ENCODE results near the gene MSL1.

The MSL1 gene

DNA sequence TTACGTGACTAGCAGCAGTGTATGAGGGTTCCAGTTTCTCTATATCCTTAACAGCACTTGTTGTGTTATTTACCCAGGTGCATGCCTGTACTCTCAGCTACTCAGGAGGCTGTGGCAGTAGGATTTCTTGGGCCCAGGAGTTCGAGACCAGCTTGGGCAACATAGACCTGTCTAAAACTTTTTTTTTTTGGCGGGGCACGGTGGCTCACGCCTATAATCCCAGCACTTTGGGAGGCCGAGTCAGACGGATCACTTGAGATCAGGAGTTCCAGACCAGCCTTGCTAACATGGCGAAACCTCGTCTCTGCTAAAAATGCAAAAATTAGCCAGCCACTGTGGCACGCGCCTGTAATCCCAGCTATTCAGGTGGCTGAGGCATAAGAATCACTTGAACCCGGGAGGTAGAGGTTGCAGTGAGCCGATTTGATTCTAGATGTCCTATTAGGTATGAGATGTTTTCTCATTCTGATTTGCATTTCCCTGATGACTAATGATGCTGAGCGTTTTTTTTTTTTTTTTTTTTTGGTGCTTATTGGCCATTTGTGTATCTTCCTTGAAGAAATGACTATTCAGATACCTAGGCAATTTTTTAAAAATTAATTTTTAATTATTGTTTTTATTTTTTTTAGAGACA lies 31.9 kb downstream of the MSL1 start:
- peaks cover 11% of the 10 kb centered on the region; the same call in 1 of the 2 replicates for H3K36me3 ChIP-seq (ENCODE audit: insufficient read depth, low read length)

DNA sequence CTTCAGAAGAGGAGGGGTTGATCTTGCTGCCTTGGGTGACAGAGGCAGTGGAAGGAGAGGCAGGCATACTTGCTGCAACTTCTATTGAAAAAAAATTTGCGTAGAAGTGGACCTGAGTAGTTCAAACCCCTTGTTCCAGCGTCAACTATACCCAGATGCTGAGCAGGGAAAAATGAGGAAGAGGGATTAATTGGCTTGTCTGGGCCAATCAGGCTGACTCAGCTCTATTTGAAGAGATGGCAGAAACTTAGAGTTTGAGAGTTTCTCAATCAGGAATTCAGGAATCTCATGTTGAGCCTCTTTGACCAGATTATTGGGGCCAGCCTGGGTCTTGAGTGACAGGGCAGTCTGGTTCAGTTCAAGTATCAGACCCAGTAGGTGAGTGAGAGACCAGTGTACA lies 36.2 kb downstream of the MSL1 start:
- Histone ChIP-seq H3K9ac (ENCODE audit: low read depth, low read length) (no peak overlapping the region), H3K9me3 (ENCODE audit: control insufficient read depth, insufficient read depth, low read length) (no peaks in the 10 kb centered on the region), H3K4me1 (ENCODE audit: insufficient read depth, low read length) (no peaks in the 10 kb centered on the region), H3K36me3 (ENCODE audit: insufficient read depth, low read length) (no peaks in the 10 kb centered on the region; the same call in 1 of the 2 replicates)

More for the DNA sequence above, 31.9 kb downstream of the MSL1 start:
- Histone ChIP-seq H3K4me1 (ENCODE audit: insufficient read depth, low read length) (no peaks in the 10 kb centered on the region), H3K9me3 (ENCODE audit: control insufficient read depth, insufficient read depth, low read length) (no peaks in the 10 kb centered on the region), H3K9ac (ENCODE audit: low read depth, low read length) (no peak overlapping the region)

DNA sequence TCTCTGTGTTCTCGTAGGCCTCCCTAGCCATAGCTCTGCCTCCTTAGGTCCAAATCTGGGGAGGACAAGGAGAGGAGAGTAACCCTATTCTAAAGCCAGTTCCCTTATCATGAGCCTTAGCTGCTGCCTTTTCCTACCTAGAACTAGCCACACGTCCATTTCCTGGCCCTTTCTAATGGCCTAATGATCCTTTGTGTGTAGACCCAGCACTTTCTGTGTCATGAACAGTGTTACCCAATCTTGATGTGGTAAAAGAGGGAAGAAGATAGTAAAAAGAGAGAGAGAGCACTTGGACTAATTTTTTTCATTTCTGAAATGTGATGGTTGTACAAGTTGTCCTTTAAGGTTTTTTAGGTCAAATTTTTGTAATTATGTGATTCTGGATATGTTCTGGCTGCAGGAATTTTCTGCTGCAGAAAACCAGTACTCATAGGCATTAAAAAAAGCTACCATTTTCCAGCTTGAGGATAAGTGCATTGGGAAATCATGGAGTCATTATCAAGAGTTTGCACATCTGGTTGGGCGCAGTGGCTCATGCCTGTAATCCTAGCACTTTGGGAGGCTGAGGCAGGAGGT lies 36.8 kb downstream of the MSL1 start:
- Histone ChIP-seq H3K4me1 (ENCODE audit: insufficient read depth, low read length) (no peaks in the 10 kb centered on the region), H3K36me3 (ENCODE audit: insufficient read depth, low read length) (peaks cover 2% of the 10 kb centered on the region; the same call in 1 of the 2 replicates), H3K9me3 (ENCODE audit: control insufficient read depth, insufficient read depth, low read length) (no peaks in the 10 kb centered on the region), H3K9ac (ENCODE audit: low read depth, low read length) (no peak overlapping the region)

DNA sequence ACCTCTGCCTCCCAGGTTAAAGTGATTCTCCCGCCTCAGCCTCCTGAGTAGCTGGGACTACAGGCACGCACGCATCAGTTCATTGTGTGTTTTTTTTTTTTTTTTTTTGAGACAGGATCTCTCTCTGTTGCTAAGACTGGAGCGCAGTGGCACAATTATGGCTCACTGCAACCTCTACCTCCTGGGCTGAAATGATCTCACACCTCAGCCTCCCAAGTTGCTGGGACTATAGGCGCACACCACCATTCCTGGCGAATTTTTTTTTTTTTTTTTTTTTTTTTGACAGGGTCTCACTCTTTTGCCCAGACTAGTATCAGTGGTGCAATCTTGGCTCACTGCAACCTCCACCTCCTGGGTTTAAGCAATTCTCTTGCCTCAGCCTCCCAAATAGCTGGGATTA lies 37.7 kb downstream of the MSL1 start:
- peaks cover 6% of the 10 kb centered on the region; the same call in 1 of the 2 replicates for H3K36me3 ChIP-seq (ENCODE audit: insufficient read depth, low read length)
- no peak overlapping the region for H3K9ac ChIP-seq (ENCODE audit: low read depth, low read length)
- no peaks in the 10 kb centered on the region for H3K4me1 ChIP-seq (ENCODE audit: insufficient read depth, low read length)
- no peaks in the 10 kb centered on the region for H3K9me3 ChIP-seq (ENCODE audit: control insufficient read depth, insufficient read depth, low read length)

DNA sequence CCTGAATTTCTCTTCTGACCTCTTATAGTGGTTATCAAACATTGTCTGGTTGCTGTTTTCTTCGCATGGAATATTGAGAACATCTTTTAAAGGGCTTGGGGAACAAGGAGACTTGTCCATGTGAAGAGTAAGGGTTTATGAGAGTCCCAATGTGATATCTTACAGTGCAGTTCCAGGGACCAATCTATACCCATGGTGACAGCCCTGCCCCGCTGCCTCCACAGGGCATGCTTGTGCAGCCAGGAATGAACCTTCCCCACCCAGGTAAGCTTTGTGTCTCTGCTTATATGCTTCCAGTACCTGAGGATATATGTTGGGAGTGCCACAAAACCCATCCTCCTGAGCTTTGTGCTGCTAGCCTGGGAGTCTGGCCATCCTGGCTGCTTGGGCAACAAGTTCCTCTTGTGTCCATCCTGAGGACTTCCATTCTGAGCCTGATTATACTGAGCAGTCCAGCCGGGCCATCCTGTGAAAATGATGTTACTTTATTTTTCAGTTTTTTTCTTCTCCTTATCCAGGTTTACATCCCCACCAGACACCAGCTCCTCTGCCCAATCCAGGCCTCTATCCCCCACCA lies 46.0 kb downstream of the MSL1 start:
- Histone ChIP-seq H3K9ac (ENCODE audit: low read depth, low read length) (no peak overlapping the region), H3K4me1 (ENCODE audit: insufficient read depth, low read length) (peaks cover 6% of the 10 kb centered on the region), H3K9me3 (ENCODE audit: control insufficient read depth, insufficient read depth, low read length) (no peaks in the 10 kb centered on the region), H3K36me3 (ENCODE audit: insufficient read depth, low read length) (peaks cover 52% of the 10 kb centered on the region)

DNA sequence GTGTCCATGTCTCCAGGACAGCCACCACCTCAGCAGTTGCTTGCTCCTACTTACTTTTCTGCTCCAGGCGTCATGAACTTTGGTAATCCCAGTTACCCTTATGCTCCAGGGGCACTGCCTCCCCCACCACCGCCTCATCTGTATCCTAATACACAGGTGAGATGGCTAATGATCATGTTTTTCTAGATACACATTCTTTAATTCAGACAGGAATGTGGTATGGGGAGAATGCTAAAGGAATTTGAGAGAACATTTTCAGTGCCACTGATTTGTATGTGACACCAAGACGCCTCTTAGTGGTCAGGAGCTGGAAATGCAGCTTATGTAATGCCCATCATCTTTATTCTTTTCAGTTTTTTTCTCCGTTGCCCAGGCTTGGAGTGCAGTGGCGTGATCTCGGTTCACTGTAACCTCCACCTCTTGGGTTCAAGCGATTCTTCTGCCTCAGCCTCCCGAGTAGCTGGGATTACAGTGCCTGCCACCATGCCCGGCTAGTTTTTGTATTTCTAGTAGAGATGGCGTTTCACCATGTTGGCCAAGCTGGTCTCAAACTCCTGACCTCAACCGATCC lies 46.6 kb downstream of the MSL1 start:
- H3K4me1 ChIP-seq (ENCODE audit: insufficient read depth, low read length) = peaks cover 6% of the 10 kb centered on the region
- H3K9me3 ChIP-seq (ENCODE audit: control insufficient read depth, insufficient read depth, low read length) = no peaks in the 10 kb centered on the region; the same call in 1 of the 2 replicates
- H3K9ac ChIP-seq (ENCODE audit: low read depth, low read length) = no peak overlapping the region
- H3K36me3 ChIP-seq (ENCODE audit: insufficient read depth, low read length) = peaks cover 52% of the 10 kb centered on the region

DNA sequence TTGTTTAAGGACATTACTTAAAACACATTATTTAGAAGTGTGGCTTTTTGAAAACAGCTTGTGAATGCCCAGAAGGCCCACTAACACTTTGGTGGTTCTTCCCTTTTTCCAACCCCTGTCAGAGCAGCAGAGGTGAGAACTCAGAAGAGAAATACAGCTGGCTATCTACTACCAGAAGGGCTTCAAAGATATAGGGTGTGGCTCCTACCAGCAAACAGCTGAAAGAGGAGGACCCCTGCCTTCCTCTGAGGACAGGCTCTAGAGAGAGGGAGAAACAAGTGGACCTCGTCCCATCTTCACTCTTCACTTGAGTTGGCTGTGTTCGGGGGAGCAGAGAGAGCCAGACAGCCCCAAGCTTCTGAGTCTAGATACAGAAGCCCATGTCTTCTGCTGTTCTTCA lies 48.6 kb downstream of the MSL1 start:
- Histone ChIP-seq H3K9ac (ENCODE audit: low read depth, low read length) (no peak overlapping the region), H3K9me3 (ENCODE audit: control insufficient read depth, insufficient read depth, low read length) (no peaks in the 10 kb centered on the region; the same call in 1 of the 2 replicates), H3K4me1 (ENCODE audit: insufficient read depth, low read length) (peaks cover 6% of the 10 kb centered on the region), H3K36me3 (ENCODE audit: insufficient read depth, low read length) (peaks cover 44% of the 10 kb centered on the region)

DNA sequence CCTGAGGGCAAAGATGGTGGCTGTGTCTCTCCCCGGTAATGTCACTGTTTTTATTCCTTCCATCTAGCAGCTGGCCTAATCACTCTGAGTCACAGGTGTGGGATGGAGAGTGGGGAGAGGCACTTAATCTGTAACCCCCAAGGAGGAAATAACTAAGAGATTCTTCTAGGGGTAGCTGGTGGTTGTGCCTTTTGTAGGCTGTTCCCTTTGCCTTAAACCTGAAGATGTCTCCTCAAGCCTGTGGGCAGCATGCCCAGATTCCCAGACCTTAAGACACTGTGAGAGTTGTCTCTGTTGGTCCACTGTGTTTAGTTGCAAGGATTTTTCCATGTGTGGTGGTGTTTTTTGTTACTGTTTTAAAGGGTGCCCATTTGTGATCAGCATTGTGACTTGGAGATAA lies 50.0 kb downstream of the MSL1 start:
- no peak overlapping the region for H3K9ac ChIP-seq (ENCODE audit: low read depth, low read length)
- H3K9me3 ChIP-seq (ENCODE audit: control insufficient read depth, insufficient read depth, low read length) = no peaks in the 10 kb centered on the region; the same call in 1 of the 2 replicates
- H3K36me3 ChIP-seq (ENCODE audit: insufficient read depth, low read length) = peaks cover 41% of the 10 kb centered on the region
- H3K4me1 ChIP-seq (ENCODE audit: insufficient read depth, low read length) = peaks cover 7% of the 10 kb centered on the region

DNA sequence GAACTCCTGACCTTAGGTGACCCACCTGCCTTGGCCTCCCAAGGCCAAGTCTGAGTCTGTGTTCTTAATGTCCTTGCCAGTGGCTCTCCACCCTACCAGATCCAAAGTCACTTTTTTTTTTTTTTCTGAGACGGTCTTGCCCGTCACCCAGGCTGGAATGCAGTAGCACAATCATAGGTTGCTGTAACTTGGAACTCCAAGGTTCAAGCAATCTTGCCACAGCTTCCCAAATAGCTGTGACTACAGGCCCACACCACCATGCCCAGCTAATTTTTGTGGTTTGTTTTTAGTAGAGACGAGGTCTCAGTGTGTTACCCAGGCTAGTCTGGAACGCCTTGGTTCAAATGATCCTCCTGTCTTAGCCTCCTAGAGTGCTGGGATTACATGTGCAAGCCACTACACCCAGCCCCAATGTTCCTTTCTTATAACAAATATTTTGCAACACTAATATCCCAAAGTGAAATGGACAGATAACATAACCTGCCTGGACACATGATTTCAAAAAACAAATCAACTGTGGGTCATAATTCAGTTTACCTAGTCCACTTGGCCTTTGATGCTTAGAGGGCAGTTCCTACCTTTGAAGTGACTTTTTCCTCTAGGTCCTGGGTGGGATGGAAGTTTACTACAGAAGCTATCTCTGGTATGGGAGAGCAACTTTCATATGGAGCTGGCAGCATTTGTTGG lies 51.5 kb downstream of the MSL1 start:
- Histone ChIP-seq H3K36me3 (ENCODE audit: insufficient read depth, low read length) (peaks cover 33% of the 10 kb centered on the region), H3K9me3 (ENCODE audit: control insufficient read depth, insufficient read depth, low read length) (no peaks in the 10 kb centered on the region; the same call in 1 of the 2 replicates), H3K4me1 (ENCODE audit: insufficient read depth, low read length) (peaks cover 5% of the 10 kb centered on the region; the same call in 1 of the 2 replicates), H3K9ac (ENCODE audit: low read depth, low read length) (no peak overlapping the region)

DNA sequence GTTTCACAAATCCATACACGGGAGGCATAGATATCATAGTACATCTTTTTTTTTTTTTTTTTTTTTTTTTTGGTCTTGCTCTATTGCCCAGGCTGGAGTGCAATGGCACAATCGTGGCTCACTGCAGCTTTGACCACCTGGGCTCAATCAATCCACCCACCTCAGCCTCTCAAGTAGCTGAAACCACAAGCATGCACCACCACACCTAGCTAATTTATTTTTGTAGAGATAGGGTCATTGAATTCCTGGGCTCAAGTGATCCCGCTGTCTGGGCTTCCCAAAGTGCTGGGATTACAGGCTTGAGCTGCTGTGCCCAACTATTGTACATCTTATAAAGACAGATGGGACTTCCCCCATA lies 52.0 kb downstream of the MSL1 start:
- Histone ChIP-seq H3K9ac (ENCODE audit: low read depth, low read length) (no peak overlapping the region), H3K4me1 (ENCODE audit: insufficient read depth, low read length) (peaks cover 4% of the 10 kb centered on the region; the same call in 1 of the 2 replicates), H3K36me3 (ENCODE audit: insufficient read depth, low read length) (peaks cover 30% of the 10 kb centered on the region), H3K9me3 (ENCODE audit: control insufficient read depth, insufficient read depth, low read length) (no peaks in the 10 kb centered on the region; the same call in 1 of the 2 replicates)

DNA sequence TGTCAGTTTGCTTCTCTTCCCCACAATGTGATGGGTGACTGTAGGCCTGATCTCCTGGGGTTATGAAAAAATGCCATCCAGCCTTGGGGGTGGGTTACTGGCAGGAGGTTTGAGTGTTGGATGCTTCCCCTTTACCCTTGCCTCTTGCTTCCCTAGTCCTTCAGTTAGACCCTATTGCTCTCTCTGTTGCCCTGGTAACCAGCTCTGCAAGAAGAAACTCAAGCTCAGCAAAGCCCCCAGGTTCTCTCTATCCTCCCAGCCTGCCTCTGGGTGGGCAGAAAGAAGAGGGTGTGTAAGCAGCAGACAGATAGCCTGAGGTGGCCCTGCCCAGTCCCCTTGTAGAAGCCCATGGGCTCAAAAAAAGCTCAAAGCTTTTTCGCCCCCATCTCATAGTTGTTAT lies 52.7 kb downstream of the MSL1 start:
- no peaks in the 10 kb centered on the region; the same call in 1 of the 2 replicates for H3K9me3 ChIP-seq (ENCODE audit: control insufficient read depth, insufficient read depth, low read length)
- peaks cover 23% of the 10 kb centered on the region for H3K36me3 ChIP-seq (ENCODE audit: insufficient read depth, low read length)
- no peak overlapping the region for H3K9ac ChIP-seq (ENCODE audit: low read depth, low read length)
- peaks cover 5% of the 10 kb centered on the region; the same call in 1 of the 2 replicates for H3K4me1 ChIP-seq (ENCODE audit: insufficient read depth, low read length)

DNA sequence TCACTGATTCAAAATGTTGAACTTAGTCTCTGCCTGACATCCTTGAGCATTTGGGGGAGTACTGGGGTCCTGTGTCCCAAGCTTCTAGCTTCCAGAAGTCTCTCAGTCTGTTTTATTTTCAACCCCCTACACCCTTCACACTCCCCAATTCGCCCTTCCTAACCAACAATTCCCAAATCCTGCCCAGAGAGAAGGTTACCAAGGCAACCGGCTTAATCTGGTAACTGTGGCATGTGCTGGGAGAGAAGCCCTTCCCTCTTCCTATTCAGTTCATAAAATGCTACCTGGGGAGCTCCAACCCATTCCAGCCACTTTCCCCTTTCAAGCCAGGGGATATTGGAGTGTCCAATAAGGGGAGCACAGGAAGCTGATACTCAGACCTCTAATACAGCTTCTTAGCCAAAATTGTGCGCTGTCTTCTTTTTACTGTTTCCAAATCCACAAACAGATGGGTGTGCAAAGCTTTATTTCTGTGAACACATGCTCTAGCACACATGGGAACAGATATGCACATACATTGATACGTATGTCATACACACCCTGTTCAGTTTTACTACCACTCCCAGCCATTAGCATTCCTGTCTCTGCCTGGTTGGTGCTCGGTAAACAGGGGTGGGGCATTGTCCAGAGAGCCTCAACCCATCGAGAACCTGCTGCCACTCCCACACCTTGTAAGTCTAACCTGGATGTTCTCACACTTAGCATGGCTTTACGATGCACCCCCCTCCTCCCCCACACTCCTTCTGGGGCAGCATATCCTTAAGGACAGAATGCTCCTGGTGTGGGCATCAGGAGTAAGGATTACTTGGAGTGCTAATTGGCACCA lies 54.4 kb downstream of the MSL1 start:
- H3K36me3 ChIP-seq (ENCODE audit: insufficient read depth, low read length) = peaks cover 11% of the 10 kb centered on the region
- no peak overlapping the region for H3K9ac ChIP-seq (ENCODE audit: low read depth, low read length)
- H3K9me3 ChIP-seq (ENCODE audit: control insufficient read depth, insufficient read depth, low read length) = no peaks in the 10 kb centered on the region; the same call in 1 of the 2 replicates
- H3K4me1 ChIP-seq (ENCODE audit: insufficient read depth, low read length) = peaks cover 17% of the 10 kb centered on the region

DNA sequence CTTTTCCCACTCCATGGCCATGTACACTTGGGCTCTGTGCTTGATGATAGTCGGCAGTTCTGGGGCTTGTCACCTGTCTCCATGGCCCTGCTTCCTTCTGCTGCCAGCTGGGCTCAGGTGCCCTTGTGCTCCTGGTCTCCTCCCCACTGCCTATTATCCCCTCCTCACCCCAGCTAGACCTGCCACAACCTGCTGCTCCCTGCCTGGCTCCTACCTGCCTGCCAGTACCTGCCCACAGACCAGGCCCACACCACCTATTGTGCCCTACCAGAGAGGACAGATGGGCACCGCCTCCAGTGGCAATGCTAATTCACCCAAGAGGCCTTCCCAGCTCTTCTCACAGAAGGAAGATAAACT lies 55.0 kb downstream of the MSL1 start:
- Histone ChIP-seq H3K9me3 (ENCODE audit: control insufficient read depth, insufficient read depth, low read length) (no peaks in the 10 kb centered on the region; the same call in 1 of the 2 replicates), H3K36me3 (ENCODE audit: insufficient read depth, low read length) (peaks cover 5% of the 10 kb centered on the region; the same call in 1 of the 2 replicates), H3K4me1 (ENCODE audit: insufficient read depth, low read length) (peaks cover 17% of the 10 kb centered on the region), H3K9ac (ENCODE audit: low read depth, low read length) (no peak overlapping the region; the same call in 1 of the 2 replicates)
